WTC11 (cell line): ENCODE measurements around the gene STH. TPM values are rescaled to one million over a fixed set of nuclear protein-coding genes. Genes with fewer than 3 reads are reported as not detected.

Source experiments
- ATAC-seq: fragments of 200-7000 bp; cut with Tn5 transposase; 2 replicates; pipeline ENCODE4 v1.10.0; 2021; ENCODE audit warnings: mild to moderate bottlenecking, moderate library complexity
- CTCF ChIA-PET: fragments of 300-600 bp; sonication (Branson Sonifier 250); formaldehyde crosslinking; loops from one replicate; lab custom pipeline; 2021; ENCODE audit warnings: antibody characterized with exemption; lab: Charles Lee
- POLR2A ChIA-PET: fragments of 350-600 bp; sonication (Branson Sonifier 250); formaldehyde crosslinking; loops from one replicate; lab custom pipeline; 2021; ENCODE audit warnings: antibody characterized with exemption; lab: Charles Lee
- DNase-seq: peaks from one replicate; pipeline ENCODE4 v3.0.0; 2021; ENCODE audit warnings: low spot score
- H3K27ac Mint-ChIP-seq: 2 replicates; pipeline ENCODE4 v1.8.0; 2021; ENCODE audit warnings: mixed read lengths
- H3K27me3 Mint-ChIP-seq: 2 replicates; pipeline ENCODE4 v1.8.0; 2021; ENCODE audit warnings: low read depth, mild to moderate bottlenecking, moderate library complexity, mixed read lengths
- H3K36me3 Mint-ChIP-seq: 2 replicates; pipeline ENCODE4 v1.8.0; 2021; ENCODE audit warnings: mixed read lengths
- H3K4me1 Mint-ChIP-seq: 2 replicates; pipeline ENCODE4 v1.8.0; 2022; ENCODE audit warnings: mixed read lengths
- H3K4me3 Mint-ChIP-seq: 2 replicates; pipeline ENCODE4 v1.8.0; 2021; ENCODE audit warnings: mild to moderate bottlenecking, moderate library complexity, mixed read lengths
- H3K9me3 Mint-ChIP-seq: 2 replicates; pipeline ENCODE4 v1.8.0; 2021; ENCODE audit warnings: mixed read lengths
- ATF1 ChIP-seq: sonication (generic); formaldehyde crosslinking; IDR thresholded peaks from 2 replicates; pipeline ENCODE4 v1.8.1; 2023; ENCODE audit warnings: mild to moderate bottlenecking, moderate library complexity, missing genetic modification reagents
- ESRRA ChIP-seq: sonication (generic); formaldehyde crosslinking; IDR thresholded peaks from 2 replicates; pipeline ENCODE4 v1.8.1; 2022; ENCODE audit warnings: mild to moderate bottlenecking, missing genetic modification reagents, borderline replicate concordance
- FOXP1 ChIP-seq: sonication (generic); formaldehyde crosslinking; IDR thresholded peaks from 2 replicates; pipeline ENCODE4 v1.8.0; 2022; ENCODE audit warnings: missing genetic modification reagents, mild to moderate bottlenecking, moderate library complexity, borderline replicate concordance
- GTF2I ChIP-seq: fragments of 250-450 bp; sonication (Bioruptor Pico); conservative IDR thresholded peaks from 2 replicates; pipeline ENCODE4 v1.4.0; 2021; ENCODE audit warnings: mild to moderate bottlenecking
- HMGA2 ChIP-seq: fragments of 250-450 bp; sonication (Bioruptor Pico); IDR thresholded peaks from 2 replicates; pipeline ENCODE4 v1.4.0; 2021; ENCODE audit warnings: mild to moderate bottlenecking, moderate library complexity
- TEAD1 ChIP-seq: sonication (generic); formaldehyde crosslinking; IDR thresholded peaks from 2 replicates; pipeline ENCODE4 v1.8.0; 2022; ENCODE audit warnings: mild to moderate bottlenecking, missing genetic modification reagents
- ZBTB21 ChIP-seq: sonication (generic); formaldehyde crosslinking; IDR thresholded peaks from 2 replicates; pipeline ENCODE4 v1.8.1; 2023; ENCODE audit warnings: mild to moderate bottlenecking, missing genetic modification reagents, borderline replicate concordance
- ZNF219 ChIP-seq: sonication (generic); formaldehyde crosslinking; IDR thresholded peaks from 2 replicates; pipeline ENCODE4 v1.8.0; 2023; ENCODE audit warnings: missing genetic modification reagents, mild to moderate bottlenecking, borderline replicate concordance
- ZNF416 ChIP-seq: fragments of 250-450 bp; sonication (Bioruptor Pico); IDR thresholded peaks from 2 replicates; pipeline ENCODE4 v1.9.0; 2021; ENCODE audit warnings: mild to moderate bottlenecking, inconsistent platforms
- ZNF423 ChIP-seq: fragments of 250-450 bp; sonication (Bioruptor Pico); IDR thresholded peaks from 2 replicates; pipeline ENCODE4 v2.1.2; 2022; ENCODE audit warnings: mild to moderate bottlenecking, moderate library complexity
- total RNA-seq: library from RNA; stranded (reverse); gene quantifications from 3 replicates; pipeline ENCODE4 v1.2.3, GENCODE V29; 2021
- TF ChIP-seq, protein P1 (sequence below): sonication (generic); formaldehyde crosslinking; IDR thresholded peaks from 2 replicates; pipeline ENCODE4 v1.8.1; 2022; ENCODE audit warnings: missing genetic modification reagents, borderline replicate concordance
- TF ChIP-seq, protein P2 (sequence below): fragments of 250-450 bp; sonication (Bioruptor Pico); IDR thresholded peaks from 2 replicates; pipeline ENCODE4 v2.1.2; 2022; ENCODE audit warnings: mild to moderate bottlenecking, moderate library complexity
- TF ChIP-seq, protein P3 (sequence below): fragments of 250-450 bp; sonication (Bioruptor Pico); conservative IDR thresholded peaks from 2 replicates; pipeline ENCODE4 v1.9.0; 2021; ENCODE audit warnings: mild to moderate bottlenecking
- TF ChIP-seq, protein P4 (sequence below): sonication (generic); formaldehyde crosslinking; conservative IDR thresholded peaks from 2 replicates; pipeline ENCODE4 v1.8.1; 2023; ENCODE audit warnings: mild to moderate bottlenecking, low read depth, missing genetic modification reagents, moderate library complexity

The STH gene
- total RNA-seq, 1 experiment from 2014 or later = not detected

DNA sequence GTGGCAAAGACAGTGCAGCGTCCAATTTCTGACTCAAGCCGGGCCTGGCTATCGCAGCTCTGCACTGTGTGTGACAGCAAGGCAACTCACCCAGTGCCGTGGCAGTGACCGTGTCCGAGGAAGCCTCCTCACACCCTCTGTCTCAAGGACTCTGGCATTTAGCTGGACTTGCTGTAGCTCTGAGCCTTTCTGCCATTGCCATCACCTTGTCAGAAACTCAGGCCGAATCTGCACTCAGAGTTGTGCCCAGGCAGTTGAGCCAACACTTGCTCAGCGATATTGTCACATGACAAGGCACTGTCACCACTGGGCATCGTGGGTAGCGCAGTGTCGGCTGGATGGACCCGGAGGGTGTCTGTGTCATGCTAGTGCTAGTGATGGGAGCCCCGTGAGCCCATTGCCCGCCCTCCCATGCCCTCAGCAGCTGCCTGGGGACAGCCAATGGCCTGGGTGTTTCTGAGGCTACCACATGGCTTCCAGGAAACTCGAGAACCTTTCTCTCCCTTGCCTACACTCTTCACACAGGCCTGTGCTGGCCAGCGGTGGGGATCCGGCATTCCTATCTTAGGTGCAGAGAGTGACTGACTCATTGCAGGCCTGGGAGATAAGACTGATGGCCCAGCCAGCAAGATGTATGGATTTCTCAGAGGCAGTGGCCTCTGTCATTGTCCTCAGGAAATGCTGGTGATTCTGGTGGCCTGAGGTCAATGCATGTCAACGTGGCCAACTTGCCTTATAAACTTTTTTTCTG, 22.1 kb upstream of the STH start:
- H3K4me1 Mint-ChIP-seq = no peaks in the 10 kb centered on the region
- no peak for TF ChIP-seq ATF1 (CRISPR knock-in tag)
- TF ChIP-seq, protein P1, sequence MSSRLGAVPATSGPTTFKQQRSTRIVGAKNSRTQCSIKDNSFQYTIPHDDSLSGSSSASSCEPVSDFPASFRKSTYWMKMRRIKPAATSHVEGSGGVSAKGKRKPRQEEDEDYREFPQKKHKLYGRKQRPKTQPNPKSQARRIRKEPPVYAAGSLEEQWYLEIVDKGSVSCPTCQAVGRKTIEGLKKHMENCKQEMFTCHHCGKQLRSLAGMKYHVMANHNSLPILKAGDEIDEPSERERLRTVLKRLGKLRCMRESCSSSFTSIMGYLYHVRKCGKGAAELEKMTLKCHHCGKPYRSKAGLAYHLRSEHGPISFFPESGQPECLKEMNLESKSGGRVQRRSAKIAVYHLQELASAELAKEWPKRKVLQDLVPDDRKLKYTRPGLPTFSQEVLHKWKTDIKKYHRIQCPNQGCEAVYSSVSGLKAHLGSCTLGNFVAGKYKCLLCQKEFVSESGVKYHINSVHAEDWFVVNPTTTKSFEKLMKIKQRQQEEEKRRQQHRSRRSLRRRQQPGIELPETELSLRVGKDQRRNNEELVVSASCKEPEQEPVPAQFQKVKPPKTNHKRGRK = no peak
- no peak for TF ChIP-seq ZNF219 (CRISPR knock-in tag)
- no peak for TF ChIP-seq GTF2I (CRISPR knock-in tag)
- no peak for TF ChIP-seq ZBTB21
- no peak for TF ChIP-seq ESRRA
- TF ChIP-seq, protein P2, sequence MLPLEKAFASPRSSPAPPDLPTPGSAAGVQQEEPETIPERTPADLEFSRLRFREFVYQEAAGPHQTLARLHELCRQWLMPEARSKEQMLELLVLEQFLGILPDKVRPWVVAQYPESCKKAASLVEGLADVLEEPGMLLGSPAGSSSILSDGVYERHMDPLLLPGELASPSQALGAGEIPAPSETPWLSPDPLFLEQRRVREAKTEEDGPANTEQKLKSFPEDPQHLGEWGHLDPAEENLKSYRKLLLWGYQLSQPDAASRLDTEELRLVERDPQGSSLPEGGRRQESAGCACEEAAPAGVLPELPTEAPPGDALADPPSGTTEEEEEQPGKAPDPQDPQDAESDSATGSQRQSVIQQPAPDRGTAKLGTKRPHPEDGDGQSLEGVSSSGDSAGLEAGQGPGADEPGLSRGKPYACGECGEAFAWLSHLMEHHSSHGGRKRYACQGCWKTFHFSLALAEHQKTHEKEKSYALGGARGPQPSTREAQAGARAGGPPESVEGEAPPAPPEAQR (CRISPR knock-in tag) = no peak
- TF ChIP-seq TEAD1 (CRISPR knock-in tag) = no peak
- TF ChIP-seq ZNF423 (CRISPR knock-in tag) = no peak
- TF ChIP-seq, protein P3, sequence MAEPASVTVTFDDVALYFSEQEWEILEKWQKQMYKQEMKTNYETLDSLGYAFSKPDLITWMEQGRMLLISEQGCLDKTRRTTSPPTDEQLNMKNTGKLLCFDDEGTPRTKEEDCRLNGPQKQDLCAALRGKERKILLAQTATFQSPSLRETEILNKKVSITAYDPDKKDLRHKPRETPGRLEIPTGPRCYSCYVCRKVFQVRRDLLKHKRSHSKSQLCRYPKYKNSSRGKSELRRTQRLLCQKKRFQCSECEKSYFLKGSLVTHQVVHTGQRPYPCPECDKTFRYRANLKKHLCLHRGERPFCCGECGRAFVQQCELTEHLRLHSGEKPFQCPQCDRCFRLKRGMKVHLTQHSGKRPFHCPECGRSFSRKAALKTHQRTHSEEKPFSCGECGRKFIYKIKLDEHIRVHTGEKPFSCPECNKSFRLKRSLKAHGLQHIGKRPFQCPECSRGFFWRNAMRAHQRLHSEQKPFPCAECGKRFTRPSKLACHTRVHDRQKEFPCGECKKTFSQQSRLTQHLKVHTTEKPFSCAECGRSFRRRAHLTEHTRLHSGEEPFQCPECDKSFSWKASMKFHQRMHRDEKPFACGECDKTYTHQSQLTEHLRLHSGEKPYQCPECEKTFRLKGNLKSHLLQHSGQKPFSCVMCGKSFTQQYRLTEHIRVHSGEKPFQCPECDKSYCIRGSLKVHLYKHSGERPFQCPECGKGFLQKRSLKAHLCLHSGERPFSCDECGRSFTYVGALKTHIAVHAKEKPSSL (CRISPR knock-in tag) = no peak
- TF ChIP-seq FOXP1 (CRISPR knock-in tag) = no peak
- TF ChIP-seq, protein P4, sequence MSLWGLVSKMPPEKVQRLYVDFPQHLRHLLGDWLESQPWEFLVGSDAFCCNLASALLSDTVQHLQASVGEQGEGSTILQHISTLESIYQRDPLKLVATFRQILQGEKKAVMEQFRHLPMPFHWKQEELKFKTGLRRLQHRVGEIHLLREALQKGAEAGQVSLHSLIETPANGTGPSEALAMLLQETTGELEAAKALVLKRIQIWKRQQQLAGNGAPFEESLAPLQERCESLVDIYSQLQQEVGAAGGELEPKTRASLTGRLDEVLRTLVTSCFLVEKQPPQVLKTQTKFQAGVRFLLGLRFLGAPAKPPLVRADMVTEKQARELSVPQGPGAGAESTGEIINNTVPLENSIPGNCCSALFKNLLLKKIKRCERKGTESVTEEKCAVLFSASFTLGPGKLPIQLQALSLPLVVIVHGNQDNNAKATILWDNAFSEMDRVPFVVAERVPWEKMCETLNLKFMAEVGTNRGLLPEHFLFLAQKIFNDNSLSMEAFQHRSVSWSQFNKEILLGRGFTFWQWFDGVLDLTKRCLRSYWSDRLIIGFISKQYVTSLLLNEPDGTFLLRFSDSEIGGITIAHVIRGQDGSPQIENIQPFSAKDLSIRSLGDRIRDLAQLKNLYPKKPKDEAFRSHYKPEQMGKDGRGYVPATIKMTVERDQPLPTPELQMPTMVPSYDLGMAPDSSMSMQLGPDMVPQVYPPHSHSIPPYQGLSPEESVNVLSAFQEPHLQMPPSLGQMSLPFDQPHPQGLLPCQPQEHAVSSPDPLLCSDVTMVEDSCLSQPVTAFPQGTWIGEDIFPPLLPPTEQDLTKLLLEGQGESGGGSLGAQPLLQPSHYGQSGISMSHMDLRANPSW = no peak
- TF ChIP-seq HMGA2 = no peak
- 0 out of 2 replicates have a peak, but pooled peaks cover 5% of the 10 kb centered on the region for H3K27me3 Mint-ChIP-seq
- CTCF ChIA-PET = no interaction called here
- H3K9me3 Mint-ChIP-seq = peaks cover 4% of the 10 kb centered on the region; the same call in 1 of the 2 replicates
- H3K4me3 Mint-ChIP-seq = no peak overlapping the region
- ATAC-seq = no peak; the same call in 1 of the 2 replicates
- no peak for DNase-seq
- H3K36me3 Mint-ChIP-seq = no peaks in the 10 kb centered on the region
- no peak overlapping the region for H3K27ac Mint-ChIP-seq
- POLR2A ChIA-PET = no interaction called here

DNA sequence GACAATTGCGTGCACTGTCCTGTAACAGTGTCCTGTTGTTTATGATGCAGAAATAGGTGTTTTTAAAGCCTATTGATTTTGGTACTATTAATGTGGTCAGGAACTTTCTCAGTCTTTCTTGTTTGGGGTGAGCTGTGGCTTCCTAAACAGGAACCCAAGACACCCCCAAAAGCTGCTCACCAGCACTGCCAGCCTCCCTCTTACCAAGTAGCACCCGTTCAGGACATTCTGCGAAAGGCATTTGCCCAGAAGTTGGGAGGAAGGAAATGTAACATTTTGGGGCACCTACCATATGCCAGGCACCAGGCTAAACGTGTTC, 21.6 kb upstream of the STH start:
- Mint-ChIP-seq H3K27ac (no peak overlapping the region), H3K27me3 (0 out of 2 replicates have a peak, but pooled peaks cover 3% of the 10 kb centered on the region), H3K4me3 (no peak overlapping the region), H3K36me3 (no peaks in the 10 kb centered on the region), H3K4me1 (no peaks in the 10 kb centered on the region), H3K9me3 (peaks cover 3% of the 10 kb centered on the region; the same call in 1 of the 2 replicates)
- ATAC-seq (no peak), DNase-seq (no peak)
- ChIA-PET POLR2A (no interaction called here), CTCF (no interaction called here)
- no peak for TF ChIP-seq GTF2I (CRISPR knock-in tag)
- no peak for TF ChIP-seq ZNF416 (CRISPR knock-in tag)
